Retinal pigment epithelial cell (primary cell): ENCODE measurements around the gene MKLN1.

Experiments used
- DNase-seq: peaks from one replicate; pipeline ENCODE4 v3.0.0-alpha.2; 2010; ENCODE audit warnings: low read depth
- H3K4me3 ChIP-seq: 2 replicates; pipeline ENCODE4 v1.5.1; 2011; ENCODE audit warnings: mild to moderate bottlenecking, low read length, control low read depth, moderate library complexity
- CTCF ChIP-seq: conservative IDR thresholded peaks from 2 replicates; pipeline ENCODE4 v1.5.1; 2011; ENCODE audit warnings: low read depth, low read length, control low read depth, inconsistent platforms

MKLN1 gene

GRCh38 chr7:131529617-131530016 is 201.9 kb downstream of the MKLN1 start:
- TF ChIP-seq CTCF, result no peak
- DNase-seq, result no peak
- no peak overlapping the region for H3K4me3 ChIP-seq

- no peak for TF ChIP-seq CTCF
- no peak overlapping the region for H3K4me3 ChIP-seq
- no peak for DNase-seq
Measured at GRCh38 chr7:131530137-131530536, 202.5 kb downstream of the MKLN1 start.

- H3K4me3 ChIP-seq, result no peak overlapping the region
- no peak for DNase-seq
- no peak for TF ChIP-seq CTCF
Measured at GRCh38 chr7:131532570-131533091, 205.0 kb downstream of the MKLN1 start.

DNA sequence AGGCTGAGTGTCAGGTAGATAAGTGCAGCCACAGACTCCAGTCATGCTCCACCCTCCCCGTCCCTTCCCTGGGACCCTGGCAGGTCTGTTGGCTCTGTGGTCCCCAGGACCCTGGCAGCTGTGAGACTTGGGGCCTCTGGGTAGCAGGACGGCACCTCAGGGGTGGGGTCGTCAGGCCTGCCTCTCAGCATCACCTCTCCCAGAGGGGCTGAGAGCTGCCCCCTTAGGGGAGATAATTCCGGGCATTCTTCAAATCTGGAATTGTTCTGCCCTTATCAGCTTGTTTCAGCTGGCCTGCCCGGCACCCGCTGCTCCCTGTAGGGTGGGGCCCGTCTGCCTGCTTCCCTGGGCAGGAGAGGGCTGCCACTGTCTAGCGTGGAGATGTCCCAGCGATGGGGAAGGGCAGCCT is 205.5 kb downstream of the MKLN1 start:
- DNase-seq, result no peak
- H3K4me3 ChIP-seq, result no peak overlapping the region
- TF ChIP-seq CTCF, result no peak

- DNase-seq, result no peak
- no peak for TF ChIP-seq CTCF
- H3K4me3 ChIP-seq, result no peak overlapping the region
Measured at GRCh38 chr7:131533566-131534561, 206.2 kb downstream of the MKLN1 start.

DNA sequence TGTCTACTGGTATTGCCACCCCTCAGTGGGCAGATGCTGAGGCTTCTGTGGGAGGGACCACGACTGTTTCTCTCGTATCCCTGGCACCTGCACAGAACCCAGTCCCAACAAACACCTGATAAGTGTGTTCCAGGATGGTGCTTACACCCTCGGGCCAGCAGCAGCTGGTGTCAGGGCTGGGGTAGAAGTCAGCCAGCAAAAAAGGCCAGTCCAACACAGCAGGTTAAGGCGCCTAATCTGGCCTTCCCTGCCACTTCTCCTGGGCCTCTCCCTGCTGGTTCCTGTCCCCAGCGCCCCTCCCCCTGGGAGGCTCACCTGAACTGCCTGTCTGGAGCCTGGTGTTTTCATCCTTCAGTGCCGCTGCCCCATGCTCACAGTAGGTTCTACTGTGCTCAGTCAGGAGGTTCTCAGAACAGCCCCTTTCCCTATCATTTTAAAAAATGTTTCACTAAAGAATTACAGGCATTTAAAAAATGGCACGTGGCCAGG is 208.7 kb downstream of the MKLN1 start:
- TF ChIP-seq CTCF, result no peak
- no peak for DNase-seq
- H3K4me3 ChIP-seq, result no peak overlapping the region
